GM04504 (cell line): ENCODE results near the gene ERF.
"Not testable (repeated sequence)": the region's sequence is repeated elsewhere in the genome, so short reads cannot be mapped to it uniquely, and the experiment has no call there.

Experiments used
- DNase-seq: peaks from one replicate; pipeline ENCODE4 v3.0.0-alpha.2; 2012; ENCODE audit warnings: low read depth

The ERF gene

GRCh38 chr19:42275103-42275502, 20.2 kb upstream of the ERF start:
- no peak for DNase-seq

- no peak for DNase-seq
These were observed 19.2 kb upstream of the ERF start for GRCh38 chr19:42274065-42274682.

GRCh38 chr19:42273407-42274064, 18.6 kb upstream of the ERF start:
- DNase-seq, result no peak

- no peak for DNase-seq
These were observed 18.1 kb upstream of the ERF start for GRCh38 chr19:42272989-42273406.

- no peak for DNase-seq
These were observed 17.6 kb upstream of the ERF start for GRCh38 chr19:42272535-42272897.

GRCh38 chr19:42271861-42272534, 17.1 kb upstream of the ERF start:
- no peak for DNase-seq

GRCh38 chr19:42271045-42271419, 16.1 kb upstream of the ERF start:
- DNase-seq, result no peak

GRCh38 chr19:42270346-42271044, 15.6 kb upstream of the ERF start:
- peak; percentile 74 for DNase-seq

GRCh38 chr19:42269478-42270345, 14.8 kb upstream of the ERF start:
- no peak for DNase-seq

GRCh38 chr19:42268704-42269477, 14.0 kb upstream of the ERF start, which contains the start of gene CIC:
CIC (plus strand) TSS chr19:42269252; CDS start chr19:42271784, 2,532 bp downstream.
- peak; percentile 100 for DNase-seq

GRCh38 chr19:42268142-42268703, 13.3 kb upstream of the ERF start:
- DNase-seq, result peak; percentile 99

- no peak for DNase-seq
These were observed 12.8 kb upstream of the ERF start for GRCh38 chr19:42267644-42268141.

GRCh38 chr19:42266928-42267603, 12.1 kb upstream of the ERF start:
- not testable (repeated sequence) for DNase-seq

- not testable (repeated sequence) for DNase-seq
These were observed 11.2 kb upstream of the ERF start for GRCh38 chr19:42266105-42266504.

GRCh38 chr19:42261763-42262162, 6.8 kb upstream of the ERF start:
- DNase-seq, result no peak

- not testable (repeated sequence) for DNase-seq
These were observed 2.9 kb upstream of the ERF start for GRCh38 chr19:42257842-42258241.

GRCh38 chr19:42255766-42256745, 1.1 kb upstream of the ERF start:
- no peak for DNase-seq

- DNase-seq, result no peak
These were observed 659 bp downstream of the ERF start for GRCh38 chr19:42254089-42254849.
